Activated CD4-positive, alpha-beta T cell treated with anti-CD3 and anti-CD28 coated beads for 1 hour (primary cell): ENCODE data around the gene HS6ST1.
"Not testable (repeated sequence)": the region's sequence is repeated elsewhere in the genome, so short reads cannot be mapped to it uniquely, and the experiment has no call there.

Experiments
- DNase-seq: peaks from one replicate; pipeline ENCODE4 v3.0.0-alpha.2; 2020

HS6ST1 gene

GRCh38 chr2:128267197-128267596 is 51.5 kb downstream of the HS6ST1 start:
- not testable (repeated sequence) for DNase-seq

- DNase-seq = not testable (repeated sequence)
Observed at GRCh38 chr2:128266463-128266862, 52.2 kb downstream of the HS6ST1 start.

GRCh38 chr2:128265608-128265993 is 53.1 kb downstream of the HS6ST1 start:
- DNase-seq = not testable (repeated sequence)

- DNase-seq = no peak
Observed at GRCh38 chr2:128264881-128265607, 53.6 kb downstream of the HS6ST1 start.

- no peak for DNase-seq
Observed at GRCh38 chr2:128263902-128264331, 54.8 kb downstream of the HS6ST1 start.

DNA sequence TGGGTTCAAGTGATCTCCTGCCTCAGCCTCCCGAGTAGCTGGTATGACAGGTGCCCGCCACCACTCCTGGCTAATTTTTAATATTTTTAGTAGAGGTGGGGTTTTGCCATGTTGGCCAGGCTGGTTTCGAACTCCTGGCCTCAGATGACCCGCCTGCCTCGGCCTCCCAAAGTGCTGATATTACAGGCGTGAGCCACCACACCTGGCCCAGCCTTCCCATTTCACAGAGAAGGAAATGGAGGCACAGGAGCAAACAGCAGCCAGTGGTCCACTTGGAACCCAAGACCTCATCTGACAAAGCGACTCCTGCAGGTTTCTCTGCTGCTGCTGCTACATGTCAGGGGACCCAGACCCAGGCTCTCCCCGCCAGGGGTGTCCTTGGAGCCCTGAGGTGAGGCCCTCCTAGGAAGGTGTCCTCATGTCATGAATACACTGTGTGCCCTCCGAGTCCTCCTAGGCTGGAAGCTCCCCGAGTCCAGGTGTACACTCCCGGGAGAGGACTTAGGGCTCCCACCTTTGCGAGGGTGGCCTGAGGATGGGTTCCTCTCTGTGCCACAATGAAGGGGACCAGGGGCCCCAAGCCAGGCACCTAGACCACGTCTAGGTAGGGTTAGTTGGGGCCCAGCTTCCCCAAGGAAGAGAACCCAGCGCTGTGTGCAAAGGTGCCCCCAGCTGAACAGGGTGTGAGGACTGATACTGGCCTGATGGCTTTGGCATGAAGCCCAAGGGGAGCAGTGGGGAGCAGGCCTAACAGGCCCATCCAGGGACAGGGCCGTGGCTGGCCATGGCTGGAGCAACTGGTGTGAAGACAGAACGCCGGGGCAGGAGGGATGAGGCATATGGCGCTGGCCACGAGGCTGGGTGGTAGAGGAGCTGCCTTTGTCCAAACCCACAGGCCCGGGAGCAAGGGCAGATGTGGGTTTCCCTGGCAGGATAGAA is 56.1 kb downstream of the HS6ST1 start:
- DNase-seq = no peak

DNA sequence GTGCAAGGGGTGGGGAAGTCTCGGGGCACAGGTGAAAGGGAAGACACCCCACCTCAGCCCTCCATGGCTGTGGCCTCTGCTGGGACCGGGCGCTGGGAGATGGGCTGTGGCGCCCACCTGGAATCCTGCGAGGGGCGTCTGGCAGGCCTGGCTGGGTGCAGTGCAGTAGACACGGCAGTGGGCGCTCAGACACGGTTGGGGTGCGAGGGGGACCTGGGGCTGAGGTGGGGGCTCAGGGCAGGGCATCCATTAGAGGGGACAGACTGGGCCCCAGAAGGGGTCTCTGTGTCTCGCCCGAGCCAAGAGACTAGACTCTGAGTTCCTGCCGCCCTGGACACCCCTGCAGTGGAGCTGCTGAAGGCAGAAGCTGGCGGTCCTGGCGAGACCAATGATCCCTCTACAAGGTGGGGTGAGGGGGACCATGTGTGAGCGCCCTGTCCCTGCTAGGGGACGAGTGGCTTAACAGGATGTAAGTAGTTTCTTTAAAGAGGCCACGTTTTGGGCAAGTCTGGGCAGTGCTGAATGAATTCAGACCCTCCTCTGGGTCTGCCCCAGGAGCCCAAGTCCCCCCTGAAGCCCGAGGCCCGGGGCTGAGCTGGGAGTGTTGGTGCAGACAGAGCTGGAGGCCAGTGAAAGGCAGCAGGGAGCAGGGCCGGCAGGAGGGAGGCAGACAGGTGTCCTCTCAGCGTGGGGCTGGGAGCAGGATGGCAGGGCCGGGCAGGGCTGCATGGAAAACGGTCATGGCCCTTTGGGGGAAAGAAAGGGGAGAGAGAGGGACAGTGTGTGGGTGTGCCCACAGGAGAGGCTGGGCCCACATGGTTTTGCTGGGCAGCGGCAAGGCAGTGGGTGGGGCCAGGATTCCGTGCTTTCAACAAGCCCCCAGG is 57.2 kb downstream of the HS6ST1 start:
- no peak for DNase-seq

DNA sequence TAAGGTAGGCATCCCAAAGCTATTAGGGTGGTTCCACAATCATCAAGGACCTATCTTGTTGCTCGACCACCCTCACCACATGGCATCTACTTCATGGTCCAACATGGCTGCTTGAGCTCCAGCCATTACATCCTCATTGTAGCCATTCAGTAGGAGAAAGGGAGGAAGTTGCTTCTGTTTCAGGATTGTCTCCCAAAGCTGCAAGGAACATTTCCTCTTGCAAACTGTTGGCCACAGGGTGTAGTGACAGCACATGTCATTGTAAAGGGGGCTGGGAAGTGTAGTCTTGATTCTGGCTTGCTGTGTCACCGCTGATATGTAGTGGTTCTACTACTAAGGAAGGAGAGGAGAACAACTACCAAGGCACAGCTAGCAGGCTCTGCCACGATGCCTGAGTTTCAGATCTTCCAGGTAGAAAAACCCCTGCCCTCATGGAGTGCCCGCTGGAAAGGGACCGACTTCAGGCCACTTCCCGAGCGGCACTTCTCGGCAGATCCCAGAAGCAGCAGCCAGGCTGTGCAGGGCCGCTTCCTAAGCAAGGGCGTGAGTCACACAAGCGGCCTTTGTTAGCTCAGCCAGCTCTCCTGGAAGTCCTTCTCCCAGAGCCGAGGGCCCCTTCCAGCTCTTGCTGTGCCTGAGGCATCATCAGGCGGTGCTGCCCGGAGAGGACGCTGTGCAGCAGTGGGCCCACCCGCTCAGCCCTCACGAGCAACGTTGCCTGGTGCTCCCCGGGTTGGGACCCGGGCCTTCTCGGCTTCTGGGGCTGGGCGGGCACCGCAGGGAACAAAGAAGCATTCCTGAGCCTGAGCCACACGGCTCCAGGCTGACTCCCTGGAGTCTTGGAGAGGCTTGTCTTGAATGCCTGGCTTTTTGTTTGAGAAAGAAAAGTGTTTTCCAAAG is 58.2 kb downstream of the HS6ST1 start:
- DNase-seq = no peak

DNA sequence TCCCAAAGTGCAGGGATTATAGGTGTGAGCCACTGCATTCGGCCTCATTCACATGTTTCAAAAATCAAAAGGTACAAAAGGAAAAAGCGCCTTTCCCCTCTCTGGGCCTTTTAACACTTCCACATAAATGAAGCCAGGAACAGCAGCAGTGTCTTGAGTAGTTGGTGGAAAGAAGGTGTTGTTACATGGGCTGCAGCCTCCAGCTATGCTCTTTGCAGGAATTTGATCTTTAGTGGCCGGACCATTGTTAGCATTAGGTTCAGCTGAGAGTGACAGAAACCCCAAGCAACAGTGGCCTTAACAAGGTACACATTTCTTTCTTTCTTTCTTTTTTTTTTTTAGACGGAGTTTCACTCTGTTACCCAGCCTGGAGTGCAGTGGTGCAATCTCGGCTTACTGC is 59.1 kb downstream of the HS6ST1 start:
- no peak for DNase-seq

DNA sequence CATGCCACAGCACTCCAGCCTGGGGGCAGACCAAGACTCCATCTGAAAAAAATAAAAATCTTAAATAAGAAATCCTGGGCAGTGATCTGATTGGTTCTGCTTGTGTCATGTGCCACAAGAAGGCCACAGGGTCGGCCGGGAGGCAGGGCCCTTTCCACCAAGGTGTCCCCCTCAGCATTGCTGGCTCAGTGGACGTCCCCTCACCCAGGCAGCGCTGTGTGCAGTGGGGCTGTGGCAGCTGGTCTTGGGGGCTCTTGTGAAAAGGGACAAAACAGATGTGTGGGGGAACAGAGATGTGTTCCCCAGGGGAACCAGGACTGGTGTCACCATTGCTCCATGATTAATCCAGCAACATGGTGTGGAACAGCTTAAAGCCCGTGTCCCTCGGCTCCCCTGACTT is 60.5 kb downstream of the HS6ST1 start:
- no peak for DNase-seq

DNA sequence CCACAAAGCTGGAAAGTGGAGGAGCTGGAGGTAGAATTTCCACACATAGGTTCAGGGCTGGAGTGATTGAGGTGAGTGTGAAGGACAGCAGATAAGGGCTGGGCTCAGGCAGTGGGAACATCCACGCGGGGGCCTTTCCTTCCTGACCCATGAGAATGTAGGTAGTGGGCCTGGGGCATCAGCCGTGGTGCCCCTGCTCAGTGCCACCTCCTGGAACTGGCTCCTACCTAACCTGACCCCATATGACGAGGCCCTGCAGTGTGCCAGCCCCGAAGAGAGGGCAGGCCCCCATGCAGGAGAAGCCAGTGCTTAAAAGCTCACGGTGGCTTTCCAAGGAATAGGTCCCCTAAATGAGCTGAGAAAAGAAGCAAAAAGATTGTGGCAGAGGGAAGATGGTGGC is 66.2 kb downstream of the HS6ST1 start:
- DNase-seq = no peak

DNA sequence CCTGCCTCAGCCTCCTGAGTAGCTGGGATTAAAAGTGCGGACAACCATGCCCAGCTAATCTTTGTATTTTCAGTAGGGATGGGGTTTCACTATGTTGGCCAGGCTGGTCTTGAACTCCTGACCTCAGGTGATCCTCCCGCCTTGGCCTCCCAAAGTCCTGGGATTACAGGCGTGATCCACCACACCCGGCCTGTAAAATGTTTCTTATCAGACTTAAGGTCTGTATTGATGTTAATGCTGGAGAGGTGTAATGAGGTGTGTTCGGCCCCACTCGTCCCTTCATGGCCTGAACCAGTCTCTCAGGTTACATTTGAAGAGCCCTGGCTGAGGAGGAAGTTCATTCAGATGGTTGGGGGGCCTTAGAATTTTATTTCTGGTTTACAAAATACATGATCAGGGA is 66.6 kb downstream of the HS6ST1 start:
- not testable (repeated sequence) for DNase-seq

- DNase-seq = no peak
Observed at GRCh38 chr2:128250229-128251025, 68.2 kb downstream of the HS6ST1 start.

DNA sequence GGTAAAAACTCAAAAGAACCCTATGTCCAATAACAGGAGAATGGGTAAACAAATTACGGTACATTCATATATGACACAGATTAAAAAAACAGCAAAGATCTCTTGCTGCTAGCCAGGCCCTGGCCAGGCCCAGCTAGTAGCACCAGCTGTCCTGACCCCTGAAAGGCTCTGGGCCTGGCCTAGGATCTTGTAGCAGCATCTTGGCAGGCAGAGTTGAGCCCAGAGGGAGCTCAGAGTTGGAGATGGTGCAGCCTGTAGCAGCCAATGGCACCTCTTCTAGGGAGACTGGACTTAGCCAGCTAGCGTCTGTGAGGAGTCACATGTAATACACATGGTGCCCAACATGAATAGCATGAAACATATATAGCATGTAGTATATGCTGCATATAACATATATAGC is 69.1 kb downstream of the HS6ST1 start:
- DNase-seq = no peak

DNA sequence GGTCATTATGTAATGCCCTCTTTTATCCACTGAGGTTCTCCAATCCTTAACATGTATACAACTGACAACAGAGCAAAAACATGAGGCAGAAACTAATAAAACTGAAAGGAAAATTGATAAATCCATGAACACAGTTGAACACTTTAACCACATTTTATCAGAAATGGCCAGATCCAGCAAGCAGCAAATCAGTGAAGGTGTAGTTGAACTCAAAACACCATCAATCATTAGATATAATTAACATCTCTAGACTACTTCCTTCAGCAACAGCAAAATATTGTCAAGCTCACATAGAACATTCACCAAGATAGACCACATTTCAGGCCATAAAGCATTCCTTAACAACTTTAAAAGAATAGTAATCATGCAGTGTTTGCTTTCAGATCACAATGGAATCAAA is 72.9 kb downstream of the HS6ST1 start:
- no peak for DNase-seq

DNA sequence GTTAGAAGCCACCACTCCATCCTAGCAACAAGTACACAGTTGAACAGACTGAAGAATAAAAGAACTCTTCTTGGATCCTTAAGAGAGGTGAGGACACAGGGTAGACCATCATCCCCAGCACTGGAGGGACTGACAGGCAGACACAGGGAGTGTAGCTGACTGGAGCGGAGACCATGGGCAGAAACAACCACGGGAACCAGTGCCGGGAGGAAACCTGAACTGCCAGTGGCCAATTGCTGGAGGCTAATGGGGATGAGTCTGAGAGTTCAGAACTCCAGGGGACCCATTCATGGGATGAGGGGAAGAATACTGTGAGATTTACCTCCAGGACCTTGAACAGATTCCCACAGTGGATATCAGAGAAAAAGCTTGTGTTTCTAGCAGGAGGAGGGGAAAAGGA is 76.8 kb downstream of the HS6ST1 start:
- no peak for DNase-seq

GRCh38 chr2:128237911-128238697 is 80.6 kb downstream of the HS6ST1 start:
- DNase-seq = no peak

DNA sequence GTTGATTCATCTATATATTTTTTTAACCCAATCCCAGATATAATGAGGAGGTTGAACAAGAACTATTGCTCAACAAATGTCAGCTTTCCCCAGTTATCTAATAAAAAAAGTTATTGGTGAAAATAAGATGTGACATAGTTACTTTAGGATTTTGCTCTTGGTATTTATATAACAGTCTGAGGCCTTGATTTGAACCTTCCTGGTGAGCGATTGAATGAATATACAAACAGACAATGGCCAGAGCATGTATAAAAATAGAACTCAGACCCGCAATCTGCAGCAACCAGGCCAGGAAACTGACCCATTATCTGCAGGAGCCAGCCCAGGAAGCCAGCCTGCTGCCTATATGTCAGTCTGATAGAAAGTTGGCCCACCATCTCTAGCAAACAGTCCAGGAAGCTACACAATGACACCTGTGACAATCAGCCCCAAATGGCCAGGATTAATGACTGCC is 81.6 kb downstream of the HS6ST1 start:
- no peak for DNase-seq

DNA sequence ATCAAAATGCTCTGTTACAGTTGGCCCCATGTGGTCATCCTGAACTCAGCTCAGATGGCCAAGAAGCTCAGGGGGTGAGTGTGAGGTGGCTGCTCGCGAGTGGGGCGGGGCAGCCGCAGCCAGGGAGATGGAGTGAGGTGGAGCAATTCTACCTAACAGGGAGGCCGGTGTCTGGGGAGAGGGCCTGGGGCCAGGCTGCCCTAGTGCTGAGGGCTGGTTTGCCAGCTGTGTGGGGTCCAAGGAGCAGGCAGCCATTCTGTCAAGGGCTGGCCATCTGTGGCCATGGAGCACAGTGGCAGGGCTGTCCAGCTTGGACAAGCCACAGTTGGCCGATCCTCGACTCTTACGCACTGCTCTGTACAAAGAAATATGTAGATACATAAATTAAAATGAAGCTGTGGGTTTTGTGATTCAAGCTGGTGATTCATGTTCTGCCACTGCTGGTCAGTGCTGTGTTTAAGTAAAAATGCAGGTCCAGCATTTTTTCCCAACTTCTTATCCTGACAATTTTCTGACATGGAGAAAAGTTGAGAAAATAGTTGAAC is 82.1 kb downstream of the HS6ST1 start:
- no peak for DNase-seq

DNA sequence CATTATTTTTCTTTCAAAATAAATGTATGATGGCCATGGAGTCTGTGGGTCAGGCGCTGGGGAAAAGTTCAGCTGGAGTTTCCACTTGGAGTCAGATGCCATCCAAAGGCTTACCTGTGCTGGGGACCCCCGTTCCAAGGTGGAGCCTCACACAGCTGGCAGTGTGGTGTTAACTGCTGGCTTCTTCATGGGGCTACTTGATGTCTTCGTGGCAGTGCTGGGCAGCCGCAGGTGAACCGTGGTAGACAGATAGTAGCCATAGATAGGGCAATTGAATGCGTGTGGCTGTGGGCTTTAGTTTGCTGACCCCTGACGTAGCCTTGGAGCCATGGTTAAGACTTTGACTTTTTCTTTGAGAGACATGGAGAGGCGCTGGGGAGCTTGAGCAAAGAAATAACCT is 83.1 kb downstream of the HS6ST1 start:
- no peak for DNase-seq
